Mesothelial cell of epicardium (in vitro differentiated cells): ENCODE measurements around the gene RAI1. TPM values are rescaled to one million over a fixed set of nuclear protein-coding genes. Genes with fewer than 3 reads are reported as not detected.

Source experiments
- DNase-seq, 2 experiments: peaks; one replicate each; pipeline ENCODE4 v3.0.0; 2021; ENCODE audit warnings: low spot score in 2 of 2; ENCODE audit not compliant: unreplicated experiment in 2 of 2
- H3K27ac Mint-ChIP-seq: 2 replicates; pipeline ENCODE4 v1.8.0; 2021; ENCODE audit warnings: mixed read lengths
- H3K27me3 Mint-ChIP-seq: 2 replicates; pipeline ENCODE4 v1.8.0; 2021; ENCODE audit warnings: low read depth, mixed read lengths
- H3K36me3 Mint-ChIP-seq: 2 replicates; pipeline ENCODE4 v1.8.0; 2021; ENCODE audit warnings: mixed read lengths
- H3K4me1 Mint-ChIP-seq: 2 replicates; pipeline ENCODE4 v1.8.0; 2021; ENCODE audit warnings: mixed read lengths
- H3K4me3 Mint-ChIP-seq: 2 replicates; pipeline ENCODE4 v1.8.0; 2021; ENCODE audit warnings: mild to moderate bottlenecking, moderate library complexity, mixed read lengths
- H3K9me3 Mint-ChIP-seq: 2 replicates; pipeline ENCODE4 v1.8.0; 2021; ENCODE audit warnings: mixed read lengths
- CTCF ChIP-seq: fragments of 200-600 bp; sonication (generic); IDR thresholded peaks from one replicate; pipeline ENCODE4 v1.5.0; 2021; ENCODE audit warnings: antibody characterized with exemption; ENCODE audit not compliant: unreplicated experiment
- total RNA-seq: library from RNA; stranded (reverse); gene quantifications from 3 replicates; pipeline ENCODE4 v1.2.1, GENCODE V29; 2021

Gene RAI1
- total RNA-seq, 1 donor from 2014 or later: 137 TPM

- peak overlapping the region; percentile 94 for H3K27ac Mint-ChIP-seq
- no peak for DNase-seq
- no peaks in the 10 kb centered on the region for H3K9me3 Mint-ChIP-seq
- no peaks in the 10 kb centered on the region for H3K27me3 Mint-ChIP-seq
- no peaks in the 10 kb centered on the region for H3K36me3 Mint-ChIP-seq
- no peak for TF ChIP-seq CTCF
- H3K4me3 Mint-ChIP-seq: peak overlapping the region; percentile 21
- peaks cover 72% of the 10 kb centered on the region for H3K4me1 Mint-ChIP-seq
Measured at GRCh38 chr17:17769869-17770631, 88.8 kb downstream of the RAI1 start.

GRCh38 chr17:17770632-17771044 lies 89.4 kb downstream of the RAI1 start:
- peak overlapping the region; percentile 86 for H3K27ac Mint-ChIP-seq
- H3K9me3 Mint-ChIP-seq: no peaks in the 10 kb centered on the region
- H3K4me3 Mint-ChIP-seq: no peak overlapping the region
- H3K27me3 Mint-ChIP-seq: no peaks in the 10 kb centered on the region
- no peaks in the 10 kb centered on the region for H3K36me3 Mint-ChIP-seq
- DNase-seq: no peak
- TF ChIP-seq CTCF: no peak
- peaks cover 67% of the 10 kb centered on the region for H3K4me1 Mint-ChIP-seq

- H3K36me3 Mint-ChIP-seq: no peaks in the 10 kb centered on the region
- TF ChIP-seq CTCF: no peak
- H3K4me1 Mint-ChIP-seq: peaks cover 56% of the 10 kb centered on the region
- H3K9me3 Mint-ChIP-seq: no peaks in the 10 kb centered on the region
- H3K27ac Mint-ChIP-seq: peak overlapping the region; percentile 51
- DNase-seq: no peak
- no peaks in the 10 kb centered on the region for H3K27me3 Mint-ChIP-seq
- no peak overlapping the region for H3K4me3 Mint-ChIP-seq
Measured at GRCh38 chr17:17771498-17772201, 90.4 kb downstream of the RAI1 start.

GRCh38 chr17:17772231-17772630 lies 91.0 kb downstream of the RAI1 start:
- H3K36me3 Mint-ChIP-seq: no peaks in the 10 kb centered on the region
- no peak overlapping the region for H3K4me3 Mint-ChIP-seq
- no peaks in the 10 kb centered on the region for H3K27me3 Mint-ChIP-seq
- peaks cover 51% of the 10 kb centered on the region for H3K4me1 Mint-ChIP-seq
- no peak for TF ChIP-seq CTCF
- no peak for DNase-seq
- no peaks in the 10 kb centered on the region for H3K9me3 Mint-ChIP-seq
- H3K27ac Mint-ChIP-seq: peak overlapping the region; percentile 50

GRCh38 chr17:17774009-17774881 lies 93.0 kb downstream of the RAI1 start:
- no peak overlapping the region for H3K4me3 Mint-ChIP-seq
- H3K36me3 Mint-ChIP-seq: no peaks in the 10 kb centered on the region
- no peaks in the 10 kb centered on the region for H3K27me3 Mint-ChIP-seq
- no peaks in the 10 kb centered on the region for H3K9me3 Mint-ChIP-seq
- H3K4me1 Mint-ChIP-seq: peaks cover 51% of the 10 kb centered on the region
- no peak for DNase-seq
- TF ChIP-seq CTCF: no peak
- H3K27ac Mint-ChIP-seq: peak overlapping the region; percentile 71
